Vagina (tissue), 2 donors: ENCODE measurements around the gene MCF2L. TPM values are rescaled to one million over a fixed set of nuclear protein-coding genes. Genes with fewer than 3 reads are reported as not detected.

Experiments used
- DNase-seq, 2 donors: peaks; one replicate each; pipeline ENCODE4 v3.0.0-alpha.2; 2017; ENCODE audit errors: extremely low spot score in 2 of 2
- H3K27ac ChIP-seq: fragments of 200-600 bp; sonication (generic); one replicate; pipeline ENCODE4 v1.5.1; 2019
- H3K27me3 ChIP-seq: fragments of 200-600 bp; sonication (generic); one replicate; pipeline ENCODE4 v1.5.1; 2019
- H3K36me3 ChIP-seq, 2 donors: fragments of 200-600 bp; sonication (generic); one replicate each; pipeline ENCODE4 v1.5.1; 2017 to 2019
- H3K4me1 ChIP-seq: fragments of 200-600 bp; sonication (generic); one replicate; pipeline ENCODE4 v1.5.1; 2019
- H3K4me3 ChIP-seq, 2 donors: fragments of 200-600 bp; sonication (generic); 1 replicate in 1 of 2; 2 replicates in 1 of 2; pipeline ENCODE4 v1.5.1; 2016 to 2019
- H3K9me3 ChIP-seq: fragments of 200-600 bp; sonication (generic); one replicate; pipeline ENCODE4 v1.5.1; 2019
- CTCF ChIP-seq, 3 experiments: fragments of 450-650 bp in 2 of 3; fragments of 200-600 bp in 1 of 3; sonication (generic) in 1 of 3; IDR thresholded peaks; one replicate each; pipeline ENCODE4 v1.5.1; 2017 to 2019; ENCODE audit warnings: antibody characterized with exemption in 3 of 3, mild to moderate bottlenecking in 2 of 3, moderate library complexity in 2 of 3
- POLR2A ChIP-seq, 2 donors: fragments of 450-650 bp; IDR thresholded peaks; one replicate each; pipeline ENCODE4 v1.6.1; 2017; ENCODE audit warnings: antibody characterized with exemption in 2 of 2, mild to moderate bottlenecking in 2 of 2, moderate library complexity in 2 of 2
- POLR2AphosphoS5 ChIP-seq, 2 donors: sonication (generic); formaldehyde crosslinking; IDR thresholded peaks; one replicate each; pipeline ENCODE4 v1.9.0; 2017; ENCODE audit warnings: antibody characterized with exemption in 2 of 2, mild to moderate bottlenecking in 2 of 2, low read depth in 1 of 2; ENCODE audit not compliant: insufficient read depth in 1 of 2
- intact Hi-C: fragments of 100-400 bp; cut with DNase I; formaldehyde crosslinking; loops from one replicate; pipeline ENCODE4 v1.15.1; 2023
- total RNA-seq: library from RNA; depleted of rRNA; stranded (reverse); fragments of >200 nt; gene quantifications from one replicate; pipeline ENCODE4 v1.2.3, GENCODE V29; 2016

The MCF2L gene
- total RNA-seq, 1 donor from 2014 or later: 45.4 TPM

GRCh38 chr13:113022745-113023574, 53.9 kb downstream of the MCF2L start:
- Histone ChIP-seq H3K36me3 (no peaks in the 10 kb centered on the region), H3K27me3 (no peaks in the 10 kb centered on the region), H3K4me3 (peak overlapping the region in 1 of 2 donors; percentile 16), H3K27ac (peak overlapping the region; percentile 44), H3K4me1 (peaks cover 17% of the 10 kb centered on the region), H3K9me3 (no peaks in the 10 kb centered on the region)
- intact Hi-C loops: no loop called here
- DNase-seq: no peak
- TF ChIP-seq POLR2AphosphoS5 (IDR thresholded peaks at IDR 0.05; ENCODE audit: insufficient read depth in 1 of 2, low read depth in 1 of 2) (peak in 1 of 2 donors; percentile 29), POLR2A (IDR thresholded peaks at IDR 0.05) (no peak), CTCF (IDR thresholded peaks at IDR 0.05) (no peak)

GRCh38 chr13:113023694-113024430, 54.8 kb downstream of the MCF2L start:
- intact Hi-C loops: no loop called here
- peaks cover 17% of the 10 kb centered on the region for H3K4me1 ChIP-seq
- no peaks in the 10 kb centered on the region for H3K27me3 ChIP-seq
- TF ChIP-seq CTCF (IDR thresholded peaks at IDR 0.05) (no peak), POLR2A (IDR thresholded peaks at IDR 0.05) (no peak), POLR2AphosphoS5 (IDR thresholded peaks at IDR 0.05; ENCODE audit: insufficient read depth in 1 of 2, low read depth in 1 of 2) (no peak)
- H3K9me3 ChIP-seq: no peaks in the 10 kb centered on the region
- no peak overlapping the region for H3K4me3 ChIP-seq
- no peak for DNase-seq
- H3K27ac ChIP-seq: no peak overlapping the region
- H3K36me3 ChIP-seq: no peaks in the 10 kb centered on the region

- DNase-seq: no peak
- TF ChIP-seq CTCF (IDR thresholded peaks at IDR 0.05): no peak
- no peak for TF ChIP-seq POLR2AphosphoS5 (IDR thresholded peaks at IDR 0.05; ENCODE audit: insufficient read depth in 1 of 2, low read depth in 1 of 2)
- TF ChIP-seq POLR2A (IDR thresholded peaks at IDR 0.05): no peak
- no peaks in the 10 kb centered on the region for H3K9me3 ChIP-seq
- H3K4me3 ChIP-seq: no peak overlapping the region
- intact Hi-C loops: no loop called here
- no peak overlapping the region for H3K27ac ChIP-seq
- H3K27me3 ChIP-seq: no peaks in the 10 kb centered on the region
- peaks cover 17% of the 10 kb centered on the region for H3K4me1 ChIP-seq
- no peaks in the 10 kb centered on the region for H3K36me3 ChIP-seq
Measured at GRCh38 chr13:113024466-113024865, 55.5 kb downstream of the MCF2L start.

GRCh38 chr13:113026391-113026910, 57.4 kb downstream of the MCF2L start:
- Histone ChIP-seq H3K4me3 (no peak overlapping the region), H3K27me3 (no peaks in the 10 kb centered on the region), H3K9me3 (no peaks in the 10 kb centered on the region), H3K36me3 (no peaks in the 10 kb centered on the region), H3K4me1 (peaks cover 17% of the 10 kb centered on the region), H3K27ac (no peak overlapping the region)
- no peak for DNase-seq
- no peak for TF ChIP-seq CTCF (IDR thresholded peaks at IDR 0.05)
- no peak for TF ChIP-seq POLR2A (IDR thresholded peaks at IDR 0.05)
- TF ChIP-seq POLR2AphosphoS5 (IDR thresholded peaks at IDR 0.05; ENCODE audit: insufficient read depth in 1 of 2, low read depth in 1 of 2): no peak
- intact Hi-C loops: no loop called here
